Anterior cingulate cortex (tissue), 58 donors: ENCODE measurements around the gene SYNGAP1.
"Not testable (repeated sequence)": the region's sequence is repeated elsewhere in the genome, so short reads cannot be mapped to it uniquely, and the experiment has no call there.

Source experiments
- DNase-seq, 58 donors: peaks; one replicate each; lab custom pipeline; 2025; lab: John Stamatoyannopoulos, UW

The SYNGAP1 gene

DNA sequence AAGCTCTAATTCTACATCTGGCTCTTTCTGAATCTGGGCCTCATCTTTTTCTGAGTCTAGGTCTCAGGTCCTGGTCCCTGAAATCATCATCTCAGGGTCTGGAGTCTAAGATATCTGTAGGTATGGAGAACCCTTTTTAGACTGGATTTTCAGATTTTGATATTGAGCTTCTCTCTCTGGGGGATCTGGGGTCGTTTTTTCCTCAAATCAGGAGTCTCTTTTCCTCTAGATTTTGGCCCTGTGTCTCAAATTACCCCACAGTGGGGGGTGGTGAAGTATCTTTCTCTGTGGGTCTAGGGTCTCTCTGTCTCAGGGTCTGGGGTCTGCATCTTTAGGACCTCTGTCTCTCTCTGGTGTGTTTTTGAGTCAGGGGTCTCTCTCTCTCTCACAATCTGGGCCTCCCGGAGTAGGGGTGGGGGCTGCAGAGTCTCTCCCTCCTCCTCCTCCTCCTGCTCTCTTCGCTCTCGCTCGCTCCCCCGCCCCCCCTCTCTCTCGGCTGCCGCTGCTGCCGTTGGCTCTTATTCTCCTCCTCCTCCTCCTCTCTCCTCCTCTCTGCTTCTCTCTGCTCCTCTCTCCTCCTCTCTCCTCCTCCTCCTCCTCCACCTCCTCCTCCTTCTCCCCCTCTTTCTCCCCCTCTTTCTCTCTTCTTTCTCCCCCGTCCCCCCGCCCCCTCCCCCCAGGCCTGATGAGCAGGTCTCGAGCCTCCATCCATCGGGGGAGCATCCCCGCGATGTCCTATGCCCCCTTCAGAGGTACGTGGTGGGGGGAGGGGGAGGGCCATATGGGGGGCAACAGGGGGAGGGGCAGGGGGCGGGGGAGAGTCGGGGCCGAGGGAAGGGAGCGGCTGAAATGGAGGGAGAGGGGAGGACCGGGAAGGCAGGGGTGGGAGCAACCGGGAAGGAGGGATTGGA lies at the start of gene SYNGAP1:
SYNGAP1 (plus strand) TSS at position 486 of the 911 bp plus-strand sequence; CDS start at position 686, 200 bp downstream.
- peak in 39 of 58 donors; percentile 13 to 75 (median 41) for DNase-seq

- not testable (repeated sequence) for DNase-seq
Measured at GRCh38 chr6:33371901-33372300, 48.0 kb upstream of the SYNGAP1 start.

DNA sequence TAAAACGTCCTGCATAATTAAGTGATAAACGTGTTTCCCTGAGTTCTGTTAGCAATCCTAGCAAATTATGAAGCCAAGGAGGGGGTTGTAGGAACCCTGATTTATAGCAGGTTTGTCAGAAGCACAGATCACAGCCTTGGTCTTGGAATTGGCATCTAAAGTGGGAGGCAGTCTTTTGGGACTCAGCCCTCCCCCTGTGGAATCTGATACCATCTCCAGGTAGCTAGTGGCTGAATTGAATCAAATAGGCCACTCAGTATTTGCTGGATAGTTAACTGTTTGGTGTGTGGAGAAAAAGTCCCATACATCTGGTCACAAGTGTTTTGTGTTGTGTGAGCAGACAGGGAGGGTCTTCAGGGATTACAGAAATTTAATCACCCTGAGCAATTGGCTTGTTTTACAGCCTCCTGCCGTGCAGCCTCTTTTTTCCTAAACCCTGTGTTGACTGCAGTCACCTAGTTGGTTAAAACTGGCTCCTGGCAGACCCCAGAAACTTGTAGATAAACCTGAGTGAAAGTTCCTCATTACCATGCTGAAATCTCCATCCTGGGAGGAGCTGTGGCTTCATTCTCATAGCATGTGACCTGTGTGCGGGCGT lies 47.2 kb upstream of the SYNGAP1 start:
- no peak for DNase-seq

- no peak for DNase-seq
Measured at GRCh38 chr6:33373960-33374910, 45.6 kb upstream of the SYNGAP1 start.

DNA sequence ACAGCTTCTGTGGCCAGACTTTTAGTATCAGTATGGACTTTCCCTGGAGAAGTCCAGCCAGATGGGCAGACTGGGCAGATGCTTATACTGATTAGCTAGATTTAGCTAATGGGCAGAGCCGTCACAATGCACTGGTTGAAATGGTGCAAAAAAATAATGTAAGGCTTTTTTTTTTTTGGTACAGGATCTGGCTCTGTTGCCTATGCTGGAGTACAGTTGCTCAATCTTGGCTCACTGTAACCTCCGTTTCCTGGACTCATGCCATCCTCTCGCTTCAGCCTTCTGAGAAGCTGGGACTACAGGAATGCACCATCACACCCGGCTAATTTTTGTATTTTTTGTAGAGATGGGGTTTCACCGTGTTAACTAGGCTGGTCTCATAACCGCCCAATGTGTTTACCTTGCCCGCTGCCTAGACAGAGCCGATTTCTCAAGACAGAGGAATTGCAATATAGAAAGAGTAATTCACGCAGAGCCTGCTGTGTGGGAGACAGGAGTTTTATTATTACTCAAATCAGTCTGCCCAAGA lies 44.7 kb upstream of the SYNGAP1 start:
- peak in 26 of 58 donors; percentile 0 to 28 (median 4) for DNase-seq

DNA sequence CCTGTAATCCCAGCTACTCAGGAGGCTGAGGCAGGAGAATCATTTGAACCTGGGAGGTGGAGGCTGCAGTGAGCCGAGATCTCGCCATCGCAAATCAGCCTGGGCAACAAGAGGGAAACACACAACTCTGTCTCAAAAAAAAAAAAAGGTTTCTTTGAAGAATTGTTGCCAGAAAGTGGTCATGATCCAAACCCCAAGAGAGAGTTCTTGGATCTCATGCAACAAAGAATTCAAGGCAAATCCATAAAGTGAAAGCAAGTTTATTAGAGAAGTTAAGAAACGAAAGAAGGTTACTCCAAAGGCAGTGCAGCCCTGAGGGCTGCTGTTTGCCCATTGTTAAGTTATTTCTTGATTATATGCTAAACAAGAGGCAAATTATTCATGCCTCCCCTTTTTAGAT lies 42.7 kb upstream of the SYNGAP1 start:
- no peak for DNase-seq

GRCh38 chr6:33379184-33379583 lies 40.7 kb upstream of the SYNGAP1 start:
- not testable (repeated sequence) for DNase-seq

DNA sequence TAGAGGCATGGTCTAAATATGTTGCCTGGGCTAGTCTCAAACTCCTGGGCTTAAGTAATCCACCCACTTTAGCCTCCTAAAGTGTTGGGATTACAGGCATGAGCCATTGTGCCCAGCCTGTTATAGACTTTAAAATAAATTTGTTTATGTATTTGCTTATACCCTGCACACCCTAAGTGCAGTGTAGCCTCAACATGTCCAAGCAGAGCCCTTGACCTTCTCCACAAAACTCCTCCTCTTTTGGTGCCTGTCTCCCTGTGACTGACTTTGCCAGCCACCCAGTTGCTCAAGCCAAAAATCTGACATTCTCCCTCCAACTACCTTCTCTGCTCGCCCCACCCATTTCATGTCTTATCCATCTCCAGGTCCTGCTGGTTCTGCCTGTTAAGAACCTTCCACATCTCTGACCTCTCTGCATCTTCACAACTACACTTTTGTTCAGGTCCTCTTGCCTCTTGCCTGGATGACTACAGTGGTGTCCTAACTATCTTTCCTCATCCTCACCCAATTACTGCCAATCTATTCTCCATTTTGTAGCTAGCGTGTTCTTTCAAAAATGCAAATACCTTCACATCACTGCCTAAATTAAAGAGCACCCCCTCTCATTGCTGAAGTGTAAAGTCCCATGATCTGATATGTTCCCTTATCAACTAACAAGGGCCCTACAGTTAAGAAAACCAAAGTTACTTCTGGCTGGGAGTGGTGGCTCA lies 39.4 kb upstream of the SYNGAP1 start:
- no peak for DNase-seq

- no peak for DNase-seq
Measured at GRCh38 chr6:33383427-33384185, 36.3 kb upstream of the SYNGAP1 start.

- DNase-seq = peak in 1 of 58 donors; percentile 1
Measured at GRCh38 chr6:33384581-33385020, 35.3 kb upstream of the SYNGAP1 start.

DNA sequence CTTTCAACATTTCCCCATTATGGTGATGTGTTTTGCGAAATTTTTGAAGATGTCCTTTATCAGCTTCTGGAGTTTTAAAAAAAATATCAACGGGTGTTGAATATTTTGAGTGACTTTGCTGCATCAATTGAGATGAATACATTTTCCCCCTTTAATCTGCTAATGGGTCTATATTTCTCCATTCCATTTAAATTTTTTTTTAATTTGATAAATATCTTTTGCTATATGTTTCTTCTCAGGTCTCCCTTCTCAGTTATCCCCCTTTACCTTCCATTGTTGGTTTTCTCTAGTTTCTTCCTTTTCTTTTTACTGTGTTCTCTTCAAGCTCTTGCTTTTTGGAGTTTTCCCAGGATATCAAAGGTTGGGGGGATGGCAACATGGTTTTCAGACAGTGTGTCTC lies 29.7 kb upstream of the SYNGAP1 start:
- DNase-seq = no peak

DNA sequence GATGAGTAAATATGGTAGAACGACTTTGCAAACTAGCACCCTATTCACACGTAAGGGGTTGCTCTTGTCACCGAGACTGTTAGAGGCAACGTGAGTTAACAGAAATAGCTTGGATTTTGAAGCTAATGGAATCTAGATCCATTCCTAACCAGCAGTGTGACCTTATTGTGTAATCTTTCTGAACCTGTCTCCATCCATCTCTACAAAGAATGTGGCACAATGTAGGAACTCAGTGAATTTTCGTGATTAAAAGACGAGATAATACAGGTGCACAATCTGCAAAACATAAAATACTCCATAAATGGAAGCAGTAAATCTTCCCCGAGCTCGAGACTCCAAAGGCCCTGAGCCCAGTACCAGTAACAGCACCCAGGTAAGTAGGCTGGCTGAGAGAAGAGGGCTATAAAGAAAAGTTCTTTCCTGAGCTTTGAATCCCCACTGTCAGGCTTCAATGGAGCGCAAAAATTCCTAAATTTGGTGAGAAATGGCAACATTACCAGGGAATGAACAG lies 29.0 kb upstream of the SYNGAP1 start:
- DNase-seq = no peak

DNA sequence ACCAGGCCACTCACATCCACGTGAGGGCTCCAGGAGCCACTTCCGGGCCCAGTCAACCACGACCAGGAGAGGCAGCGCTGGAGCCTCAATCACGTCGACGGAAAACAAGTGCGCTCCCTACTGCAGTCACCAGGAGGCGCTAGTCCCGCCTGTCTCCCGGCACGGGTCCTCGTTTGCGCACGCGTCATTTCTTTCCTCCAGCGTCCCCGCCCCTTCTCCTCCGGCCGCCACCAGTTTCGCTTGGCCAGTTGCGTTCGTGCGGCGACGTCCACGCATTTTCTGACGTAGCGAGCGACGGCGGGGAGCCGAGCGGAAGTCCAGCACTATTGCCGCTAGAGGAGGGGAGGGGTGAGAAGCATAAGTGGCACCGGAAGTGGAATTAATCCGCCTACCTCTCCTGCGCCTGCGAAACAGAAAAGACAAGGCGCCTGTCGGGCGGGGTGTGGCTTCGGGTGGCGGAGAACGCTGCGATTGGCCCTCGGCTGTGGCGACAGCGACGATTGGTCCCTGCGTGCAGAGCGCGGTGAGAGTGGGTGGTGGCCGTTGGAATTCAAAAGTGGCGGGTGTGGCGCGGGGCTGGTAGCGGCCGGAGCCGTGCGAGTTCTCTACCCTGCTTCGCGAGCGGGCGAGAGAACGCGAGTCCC lies 28.5 kb upstream of the SYNGAP1 start, which contains the start of gene KIFC1:
KIFC1 (plus strand) TSS at position 546 of the 644 bp plus-strand sequence. CDS start 163 bp downstream, outside the sequence.
- peak; percentile 91 to 100 (median 99) for DNase-seq

GRCh38 chr6:33391922-33392594 lies 27.8 kb upstream of the SYNGAP1 start:
- peak in 1 of 58 donors; percentile 51 for DNase-seq

- no peak for DNase-seq
Measured at GRCh38 chr6:33392595-33392948, 27.3 kb upstream of the SYNGAP1 start.

- DNase-seq = no peak
Measured at GRCh38 chr6:33392979-33393378, 26.9 kb upstream of the SYNGAP1 start.

GRCh38 chr6:33397541-33397940 lies 22.3 kb upstream of the SYNGAP1 start:
- no peak for DNase-seq
